OCI-M2 (cell line): Measurements from ENCODE around the gene IRGC.

Source experiments
- DNase-seq: peaks from one replicate; lab custom pipeline; 2025; ENCODE audit not compliant: unreplicated experiment; lab: John Stamatoyannopoulos, UW

Gene IRGC

DNA sequence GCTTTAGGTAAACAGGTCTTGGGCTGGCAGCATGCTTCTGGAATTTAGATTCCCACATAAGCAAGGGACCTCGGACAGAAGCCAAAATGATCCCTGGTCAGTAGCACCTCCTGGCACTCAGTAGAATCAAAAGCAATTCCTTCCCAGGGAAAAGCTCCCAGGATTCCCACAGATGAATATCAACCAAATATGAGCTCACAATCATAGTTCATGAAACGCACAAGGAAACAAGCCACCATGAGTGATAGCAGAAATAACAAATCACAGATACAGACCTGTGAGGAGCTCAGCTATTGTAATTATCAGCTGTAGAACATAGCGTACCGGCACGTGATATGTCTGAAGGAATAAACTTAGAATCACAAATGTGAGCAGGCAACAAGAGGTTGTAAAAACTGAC is 24.1 kb upstream of the IRGC start:
- no peak for DNase-seq

DNA sequence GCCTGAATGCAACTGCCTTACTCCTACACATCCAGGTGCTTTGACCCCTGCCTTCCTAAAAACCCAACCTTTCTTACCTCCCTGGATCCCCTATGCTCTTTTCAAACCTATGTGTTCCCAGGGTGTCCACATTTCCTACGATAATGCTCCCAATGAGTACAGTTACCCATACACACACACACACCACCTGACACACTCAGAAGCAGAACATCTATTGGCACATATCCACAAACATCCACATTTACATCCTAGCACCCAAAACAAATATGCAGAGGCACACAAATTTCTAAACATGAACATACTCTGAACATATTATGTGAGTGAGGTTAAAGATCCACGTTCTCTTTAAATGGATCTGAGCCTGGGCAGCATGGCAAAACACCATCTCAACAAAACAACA is 23.5 kb upstream of the IRGC start:
- no peak for DNase-seq

DNA sequence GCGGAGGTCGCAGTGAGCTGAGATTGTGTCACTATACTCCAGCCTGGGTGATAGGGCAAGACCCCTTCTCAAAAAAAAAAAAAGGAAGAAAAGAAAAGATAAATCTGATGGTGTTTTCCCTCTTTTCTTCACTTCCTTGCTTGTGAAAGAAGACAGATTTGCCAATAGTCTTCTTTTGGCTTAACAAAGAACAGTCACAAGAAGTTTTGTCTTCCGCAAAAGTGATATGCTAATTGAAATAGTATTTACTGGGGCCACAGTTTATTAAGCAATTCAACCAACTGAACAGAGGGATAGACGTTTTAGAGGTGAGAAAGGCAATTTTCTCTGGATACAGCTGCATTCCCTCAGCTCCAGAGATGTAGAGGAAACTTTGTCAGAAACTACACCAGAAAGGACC is 23.0 kb upstream of the IRGC start:
- no peak for DNase-seq

DNA sequence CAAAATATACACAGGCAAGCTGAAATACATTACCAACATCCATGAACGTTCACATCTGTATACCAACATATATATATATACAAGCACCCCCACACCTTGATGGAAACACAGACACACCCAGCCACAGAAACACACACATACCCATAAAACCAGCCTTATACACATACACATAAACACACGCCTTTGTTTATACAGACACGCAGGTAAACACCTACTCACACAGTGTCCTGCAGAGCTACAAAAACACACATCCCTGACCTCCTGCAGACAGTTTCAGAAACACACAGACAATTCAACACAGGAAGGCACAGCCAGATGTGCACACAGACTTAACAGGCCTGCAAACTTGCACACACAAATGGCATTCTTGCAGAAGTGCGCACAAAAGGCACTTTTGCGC is 21.3 kb upstream of the IRGC start:
- DNase-seq = no peak

DNA sequence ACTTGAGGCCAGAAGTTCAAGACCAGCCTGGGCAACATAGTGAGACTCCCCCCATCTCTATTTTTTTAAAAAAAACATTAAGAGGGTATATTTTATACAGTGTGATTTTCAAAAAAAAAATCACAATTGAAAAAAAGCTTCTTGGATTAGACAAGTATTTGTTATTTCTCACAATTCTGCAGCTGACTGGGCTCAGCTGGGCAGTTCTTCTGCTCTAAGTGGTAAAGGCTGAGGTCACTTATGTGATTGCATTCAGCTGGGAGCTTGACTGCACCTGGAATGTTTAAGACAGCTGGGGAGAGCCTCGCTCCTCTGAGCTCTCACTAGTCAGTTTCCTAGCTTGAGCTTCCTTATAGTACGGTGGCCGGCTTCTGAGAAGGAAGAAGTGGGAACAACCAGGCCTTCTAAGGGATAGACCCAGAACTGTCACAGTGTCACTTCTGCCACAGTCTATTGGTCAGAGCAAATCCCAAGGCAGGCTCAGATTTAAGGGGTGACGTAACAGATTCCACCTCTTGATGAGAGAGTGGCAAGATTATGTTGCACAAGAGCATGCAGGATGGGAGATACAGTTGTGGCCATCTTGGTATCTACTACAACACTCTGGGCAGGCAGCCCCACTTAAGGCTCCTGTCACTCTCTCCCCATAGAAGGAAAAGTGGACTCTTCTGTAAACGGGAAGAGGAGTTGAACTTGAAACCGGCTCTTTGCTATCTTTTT is 19.7 kb upstream of the IRGC start:
- DNase-seq = no peak

DNA sequence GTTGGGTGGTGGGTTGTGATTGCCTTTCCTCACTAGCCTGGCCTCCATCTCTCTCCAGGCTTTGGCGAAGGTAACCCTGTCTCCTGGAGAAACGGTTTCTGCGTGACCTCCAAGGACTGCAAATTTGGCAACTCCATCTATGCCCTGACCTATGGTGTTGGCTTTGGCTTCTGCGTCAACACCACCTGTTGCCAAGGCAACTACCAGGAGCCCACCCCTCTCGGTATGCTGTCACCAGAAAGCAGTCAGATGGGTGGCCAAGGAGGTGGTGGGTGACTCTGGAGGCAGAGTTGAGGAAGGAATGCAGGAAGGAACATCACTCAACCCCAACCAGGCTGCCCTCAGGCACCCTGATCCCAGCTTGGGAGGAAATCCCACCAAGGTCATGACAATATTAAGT is 18.6 kb upstream of the IRGC start:
- DNase-seq = no peak

DNA sequence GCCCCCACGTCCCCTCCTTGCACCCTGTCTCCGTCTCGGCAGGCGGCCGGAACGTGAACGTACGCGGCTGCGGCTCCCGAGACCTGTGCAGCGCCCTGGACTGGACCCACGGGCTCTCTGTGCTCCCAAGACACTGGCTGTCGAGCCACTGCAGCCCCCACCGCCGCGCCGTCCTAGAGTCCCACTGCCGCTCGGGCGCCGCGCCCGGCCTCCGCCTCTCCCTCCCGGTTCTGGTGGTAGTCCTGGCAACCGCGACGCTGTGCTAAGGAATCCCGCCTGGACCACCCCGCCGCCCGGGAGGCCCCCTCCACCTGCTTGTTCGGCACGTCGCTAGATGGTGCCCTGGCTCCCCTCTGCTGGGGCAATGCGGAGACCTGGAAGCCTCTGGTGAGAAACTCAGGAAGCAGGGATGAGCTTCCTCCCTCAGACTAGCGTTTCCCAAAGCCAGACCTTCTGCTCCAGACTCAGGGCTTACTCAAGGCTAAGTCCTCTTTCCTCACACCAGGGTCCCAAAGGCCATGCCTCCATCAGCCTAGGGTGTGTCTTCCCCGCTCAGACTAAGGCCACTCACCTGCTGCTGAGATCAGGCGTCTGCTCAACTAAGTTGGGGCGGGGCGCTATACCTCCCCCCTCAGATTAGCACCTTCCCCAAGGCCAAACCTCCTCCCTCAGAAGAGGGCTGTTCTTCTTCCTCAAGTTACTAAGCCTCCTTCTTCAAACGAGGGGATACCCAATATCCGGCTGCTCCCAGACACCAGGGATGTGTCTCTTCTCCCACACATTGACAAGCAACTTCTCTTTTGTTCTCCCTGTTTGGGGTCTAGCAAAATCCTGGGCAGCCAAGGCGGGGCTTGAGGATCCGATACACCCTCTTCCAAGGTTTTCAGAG is 16.1 kb upstream of the IRGC start:
- DNase-seq = no peak

DNA sequence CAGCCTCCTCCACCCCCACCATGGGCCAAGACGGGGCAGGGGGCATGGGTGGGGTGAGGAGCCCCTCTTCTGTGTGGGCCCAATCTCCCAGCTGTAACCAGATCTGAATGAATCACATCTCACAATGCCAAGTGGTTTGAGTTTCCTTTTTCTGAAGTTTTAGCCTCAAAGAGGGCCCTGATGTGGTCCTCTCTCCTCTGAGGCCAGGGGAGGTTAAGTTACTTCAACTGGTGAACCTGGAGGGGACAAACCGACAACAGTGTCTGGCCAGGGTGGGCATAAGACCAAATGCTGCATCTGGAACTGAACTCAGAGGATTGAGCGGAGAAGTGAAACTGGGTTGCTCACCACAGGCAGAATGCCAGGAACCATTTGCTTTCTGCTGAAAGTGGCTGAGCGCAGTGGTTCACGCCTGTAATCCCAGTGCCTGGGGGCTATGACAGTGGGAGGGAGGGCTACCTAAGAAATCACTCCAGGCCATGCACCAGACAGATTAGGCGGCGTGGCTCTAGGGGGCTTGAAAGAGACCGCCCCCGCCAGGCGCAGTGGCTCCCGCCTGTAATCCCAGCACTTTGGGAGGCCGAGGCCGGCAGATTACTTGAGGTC is 15.4 kb upstream of the IRGC start:
- DNase-seq = no peak

DNA sequence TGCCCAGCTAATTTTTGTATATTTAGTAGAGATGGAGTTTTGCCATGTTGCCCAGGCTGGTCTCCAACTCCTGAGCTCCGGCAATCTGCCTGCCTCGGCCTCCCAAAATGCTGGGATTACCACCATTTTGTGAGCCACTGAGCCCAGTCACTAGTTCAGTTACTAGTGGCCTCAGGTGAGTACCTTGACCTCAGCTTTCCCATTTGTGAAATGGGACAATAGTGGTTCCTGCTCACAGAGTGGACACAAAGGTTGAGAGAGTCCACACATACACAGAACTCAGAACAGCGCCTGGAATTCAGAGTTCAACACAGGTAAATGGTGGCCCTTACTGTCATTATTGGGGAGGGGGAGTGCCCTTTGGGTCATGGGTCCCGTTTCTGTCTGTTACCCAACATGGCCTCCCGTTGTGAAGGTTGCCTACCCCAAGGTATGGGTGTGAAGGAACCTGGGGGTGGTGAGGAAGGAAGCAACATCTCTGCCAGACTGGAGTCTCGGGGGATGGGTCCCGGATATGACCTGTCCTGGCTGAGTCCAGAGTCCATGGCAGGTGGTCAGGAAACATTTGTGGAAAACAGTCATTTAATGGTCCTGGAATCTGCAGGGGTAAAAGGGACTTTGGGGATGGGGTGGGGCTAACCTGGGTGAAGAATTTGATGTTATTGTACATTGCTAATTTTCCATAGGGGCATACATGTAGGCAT is 11.7 kb upstream of the IRGC start:
- DNase-seq = no peak

DNA sequence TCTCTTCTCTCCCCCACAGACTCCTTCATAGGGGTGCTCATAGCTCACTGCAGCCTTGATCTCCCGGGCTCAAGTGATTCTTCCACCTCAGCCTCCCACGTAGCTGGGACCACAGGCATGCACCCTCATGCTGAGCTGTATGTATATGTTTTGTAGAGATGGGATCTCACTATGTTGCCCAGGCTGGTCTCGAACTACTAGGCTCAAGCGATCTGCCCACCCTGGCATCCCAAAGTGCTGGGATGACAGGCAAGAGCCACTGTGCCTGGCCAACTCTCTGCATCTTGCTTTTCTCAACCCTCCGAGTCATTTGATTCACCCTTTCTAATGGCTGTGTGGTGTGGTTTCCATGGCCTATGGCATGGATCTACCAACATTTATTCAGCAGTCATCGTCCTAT is 10.1 kb upstream of the IRGC start:
- no peak for DNase-seq

DNA sequence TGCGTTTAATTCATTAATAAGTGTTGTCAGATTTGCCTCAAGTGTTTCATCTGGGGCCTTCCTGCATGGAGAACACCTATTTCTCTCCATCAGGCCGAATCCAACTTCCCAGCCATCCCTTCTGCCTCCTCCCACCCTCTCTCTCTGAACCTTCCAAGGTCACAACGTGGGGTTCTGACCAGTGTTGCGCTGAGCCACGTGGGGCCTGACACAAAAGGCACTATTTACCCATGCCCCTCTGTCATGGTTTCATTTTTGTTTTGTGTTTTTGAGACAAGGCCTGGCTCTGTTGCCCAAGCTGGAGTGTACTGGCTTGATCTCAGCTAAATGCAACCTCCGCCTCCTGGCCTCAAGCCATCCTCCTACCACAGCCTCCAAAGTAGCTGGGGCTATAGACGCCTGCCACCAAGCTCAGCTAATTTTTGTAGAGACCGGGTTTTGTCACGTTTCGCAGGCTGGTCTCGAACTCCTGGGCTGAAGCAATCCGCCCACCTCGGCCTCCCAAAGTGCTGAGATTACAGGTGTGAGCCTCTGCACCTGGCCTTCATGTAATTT is 8.6 kb upstream of the IRGC start:
- no peak for DNase-seq

DNA sequence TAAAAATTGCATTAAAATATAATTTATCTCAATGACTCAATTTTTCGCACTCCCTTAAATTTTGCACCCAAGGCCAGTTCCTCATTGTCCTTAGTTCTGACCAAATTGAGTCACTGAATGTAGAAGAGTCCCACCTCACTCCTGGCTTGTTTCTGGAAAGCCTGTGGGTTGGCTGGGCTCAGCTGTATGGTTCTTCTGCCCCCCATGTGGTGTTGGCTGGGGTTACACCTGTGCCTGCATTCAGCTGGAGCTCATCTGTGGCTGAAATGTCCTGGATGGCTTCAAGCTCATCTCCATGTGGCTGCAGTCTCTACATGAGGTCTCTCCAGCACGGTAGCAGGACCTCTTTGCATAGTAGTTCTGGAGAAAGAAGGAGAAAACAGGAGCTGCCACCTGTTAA is 7.2 kb upstream of the IRGC start:
- DNase-seq = no peak

DNA sequence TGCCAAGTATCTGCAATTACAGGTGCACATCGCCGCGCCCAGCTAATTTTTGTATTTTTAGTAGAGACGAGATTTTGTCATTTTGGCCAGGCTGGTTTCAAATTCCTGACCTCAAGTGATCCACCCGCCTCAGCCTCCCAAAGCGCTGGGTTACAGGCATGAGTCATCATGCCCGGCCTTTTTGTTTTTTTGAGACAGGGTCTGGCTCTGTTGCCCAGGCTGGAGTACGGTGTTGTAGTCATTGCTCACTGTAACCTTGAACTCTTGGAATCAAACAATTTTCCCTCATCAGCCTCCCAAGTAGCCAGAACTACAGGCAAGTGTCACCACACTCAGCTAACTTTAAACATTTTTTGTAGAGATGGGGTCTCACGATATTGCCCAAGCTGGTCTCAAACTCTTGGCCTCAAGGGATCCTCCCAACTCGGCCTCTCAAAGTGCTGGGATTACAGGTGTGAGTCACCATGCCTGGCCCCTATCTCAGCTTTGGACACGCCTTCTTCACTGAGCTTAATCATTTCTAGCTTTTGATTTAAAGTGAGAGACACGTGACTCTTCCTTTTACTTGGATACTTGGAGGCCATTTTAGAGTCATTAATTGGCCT is 4.0 kb upstream of the IRGC start:
- no peak for DNase-seq

DNA sequence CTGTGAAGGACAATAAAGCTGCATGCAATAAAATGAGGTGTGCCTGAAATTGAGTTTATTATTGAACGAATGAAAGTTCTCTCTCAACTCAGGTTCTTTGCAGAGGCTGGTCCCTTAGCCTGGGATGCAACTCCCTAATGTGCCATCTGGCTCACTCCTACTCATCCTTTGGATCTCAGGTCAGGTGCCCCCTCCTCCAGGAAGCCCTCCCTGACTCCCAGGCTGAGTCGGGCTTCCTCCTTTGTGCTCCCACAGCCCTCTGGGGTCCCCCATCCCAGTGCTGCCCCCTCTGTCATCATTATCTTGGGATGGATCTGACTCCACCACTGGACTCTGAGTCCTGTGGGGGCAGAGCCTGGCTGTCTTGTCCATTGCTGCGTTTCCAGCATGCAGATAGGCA is 2.7 kb upstream of the IRGC start:
- DNase-seq = no peak

DNA sequence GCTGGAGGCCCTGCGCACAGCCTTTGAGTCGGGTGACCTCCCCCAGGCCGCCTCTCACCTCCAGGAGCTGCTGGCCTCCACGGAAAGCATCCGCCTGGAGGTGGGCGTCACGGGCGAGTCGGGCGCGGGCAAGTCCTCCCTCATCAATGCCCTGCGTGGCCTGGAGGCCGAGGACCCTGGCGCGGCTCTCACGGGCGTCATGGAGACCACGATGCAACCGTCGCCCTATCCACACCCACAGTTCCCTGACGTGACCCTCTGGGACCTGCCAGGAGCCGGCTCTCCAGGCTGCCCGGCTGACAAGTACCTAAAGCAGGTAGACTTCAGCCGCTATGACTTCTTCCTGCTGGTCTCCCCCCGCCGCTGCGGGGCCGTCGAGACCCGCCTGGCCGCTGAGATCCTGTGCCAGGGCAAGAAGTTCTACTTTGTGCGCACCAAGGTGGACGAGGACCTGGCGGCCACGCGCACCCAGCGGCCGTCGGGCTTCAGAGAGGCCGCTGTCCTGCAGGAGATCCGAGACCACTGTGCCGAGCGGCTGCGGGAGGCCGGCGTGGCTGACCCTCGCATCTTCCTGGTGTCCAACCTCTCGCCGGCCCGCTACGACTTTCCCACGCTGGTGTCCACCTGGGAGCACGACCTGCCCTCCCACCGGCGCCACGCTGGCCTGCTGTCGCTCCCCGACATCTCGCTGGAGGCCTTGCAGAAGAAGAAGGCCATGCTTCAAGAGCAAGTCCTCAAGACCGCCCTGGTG is 2.9 kb downstream of the IRGC start:
- DNase-seq = no peak

DNA sequence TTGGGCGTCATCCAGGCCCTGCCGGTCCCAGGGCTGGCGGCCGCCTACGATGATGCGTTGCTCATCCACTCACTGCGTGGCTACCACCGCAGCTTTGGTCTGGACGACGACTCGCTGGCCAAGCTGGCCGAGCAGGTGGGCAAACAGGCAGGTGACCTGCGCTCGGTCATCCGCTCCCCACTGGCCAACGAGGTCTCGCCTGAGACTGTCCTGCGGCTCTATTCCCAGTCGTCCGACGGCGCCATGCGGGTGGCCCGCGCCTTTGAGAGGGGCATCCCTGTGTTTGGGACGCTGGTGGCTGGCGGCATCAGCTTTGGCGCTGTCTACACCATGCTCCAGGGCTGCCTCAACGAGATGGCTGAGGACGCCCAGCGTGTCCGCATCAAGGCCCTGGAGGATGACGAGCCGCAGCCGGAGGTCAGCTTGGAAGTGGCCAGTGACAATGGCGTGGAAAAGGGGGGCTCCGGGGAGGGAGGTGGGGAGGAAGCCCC is 3.5 kb downstream of the IRGC start:
- no peak for DNase-seq

DNA sequence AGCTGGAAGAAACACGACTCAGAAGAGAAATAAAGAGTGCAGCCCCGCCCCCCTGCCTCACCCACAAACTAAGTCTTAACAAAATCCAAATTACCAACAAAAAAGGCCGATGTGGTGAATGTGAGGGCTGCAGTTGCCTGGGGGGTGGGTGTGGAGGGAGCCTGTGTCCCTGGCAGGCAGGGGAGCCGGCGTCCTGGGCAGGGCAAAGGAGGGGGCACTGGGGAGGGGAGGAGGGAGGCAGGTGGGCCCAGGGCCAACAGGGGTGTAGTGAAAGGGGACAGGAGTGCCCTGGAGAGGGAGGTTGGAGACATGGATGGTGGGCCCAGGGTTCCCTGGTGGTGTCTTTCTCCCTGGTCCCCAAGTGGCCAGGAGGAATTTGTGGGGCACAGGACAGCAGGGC is 4.0 kb downstream of the IRGC start:
- no peak for DNase-seq

DNA sequence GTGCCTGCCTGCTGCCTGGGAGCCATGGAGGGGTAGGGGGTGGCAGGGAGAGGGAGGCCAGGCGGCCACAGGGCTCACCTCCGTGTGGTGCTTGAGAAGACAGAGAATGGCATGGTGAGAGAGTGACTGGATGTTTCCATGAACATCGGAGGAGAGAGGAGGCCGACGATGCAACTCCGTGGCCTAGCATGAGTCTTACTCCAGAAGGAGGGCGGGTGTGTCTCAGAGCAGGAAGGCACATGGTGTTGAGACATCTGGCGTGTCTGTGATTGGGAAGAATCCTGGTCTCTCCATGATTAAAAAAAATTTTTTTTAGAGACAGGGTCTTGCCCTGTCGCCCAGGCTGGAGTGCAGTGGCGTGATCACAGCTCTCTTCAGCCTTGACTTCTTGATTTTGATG is 5.1 kb downstream of the IRGC start:
- DNase-seq = no peak

DNA sequence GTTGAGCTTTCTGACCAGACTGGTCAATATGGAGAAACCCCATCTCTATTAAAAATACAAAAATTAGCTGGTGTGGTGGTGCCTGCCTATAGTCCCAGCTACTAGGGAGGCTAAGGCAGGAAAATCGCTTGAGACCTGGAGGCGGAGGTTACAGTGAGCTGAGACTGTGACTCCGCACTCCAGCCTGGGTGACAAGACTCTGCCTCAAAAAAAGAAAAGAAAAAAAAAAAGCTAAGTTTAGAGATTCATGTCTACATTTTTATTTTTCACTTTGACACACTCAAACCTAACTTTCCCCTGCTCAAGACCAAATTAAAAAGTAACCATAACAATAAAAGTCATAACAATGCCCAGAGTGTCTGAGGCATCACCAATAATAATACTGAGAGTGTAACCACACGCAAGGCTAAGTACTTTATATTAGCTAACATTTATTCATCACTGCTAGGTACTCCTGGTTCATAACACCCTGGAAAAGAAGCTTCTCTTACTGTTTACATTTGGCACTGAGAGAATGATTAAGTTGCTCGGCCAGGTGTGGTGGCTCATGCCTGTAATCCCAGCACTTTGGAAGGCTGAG is 5.7 kb downstream of the IRGC start:
- DNase-seq = no peak

DNA sequence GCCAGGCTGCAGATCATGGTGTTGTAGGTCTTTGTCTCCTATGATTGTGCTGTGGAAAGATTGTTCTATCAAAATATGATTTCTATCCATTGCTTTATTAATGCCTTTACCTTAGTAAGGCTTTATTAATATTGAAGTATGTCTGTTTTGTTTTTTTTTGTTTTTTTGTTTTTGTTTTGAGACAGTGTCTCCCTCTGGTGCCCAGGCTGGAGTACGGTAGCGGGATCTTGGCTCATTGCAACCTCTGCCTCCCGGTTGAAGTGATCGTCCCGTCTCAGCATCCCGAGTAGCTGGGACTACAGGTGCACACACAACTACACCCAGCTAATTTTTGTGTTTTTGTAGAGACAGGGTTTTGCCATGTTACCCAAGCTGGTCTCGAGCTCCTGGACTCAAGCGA is 7.7 kb downstream of the IRGC start:
- DNase-seq = no peak
